ENCODE results near the gene CCZ1. TPM values are rescaled to one million over a fixed set of nuclear protein-coding genes. Genes with fewer than 3 reads are reported as not detected.
"Not testable (repeated sequence)": the region's sequence is repeated elsewhere in the genome, so short reads cannot be mapped to it uniquely, and the experiment has no call there.

Gene CCZ1
- total RNA-seq, 2 donors from 2014 or later, result 58.5 to 133 TPM

DNA sequence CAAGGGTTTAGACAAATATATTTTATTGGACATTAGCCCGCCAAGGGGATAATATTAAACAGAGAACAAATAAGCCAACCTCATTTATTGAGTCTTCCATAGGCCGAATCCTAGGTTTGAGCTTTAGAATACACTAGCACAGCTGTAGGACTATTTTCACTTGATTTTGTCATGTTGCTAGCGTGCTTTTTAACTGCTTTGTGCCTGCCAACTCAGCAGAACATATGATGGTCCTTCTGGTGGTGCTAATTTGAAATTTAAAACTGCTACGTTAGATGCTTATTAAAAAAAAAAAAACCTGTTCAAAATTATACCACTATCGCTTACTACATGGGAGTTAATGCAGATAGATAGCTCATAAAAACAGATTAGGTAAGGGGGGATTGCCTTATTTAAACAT lies 14.1 kb upstream of the CCZ1 start:
- not testable (repeated sequence) for H3K9me3 Mint-ChIP-seq; H3K27ac Mint-ChIP-seq; H3K4me1 Mint-ChIP-seq; H3K36me3 Mint-ChIP-seq (ENCODE audit: low read depth); H3K4me3 Mint-ChIP-seq; ATAC-seq (replicated peaks); H3K27me3 Mint-ChIP-seq

DNA sequence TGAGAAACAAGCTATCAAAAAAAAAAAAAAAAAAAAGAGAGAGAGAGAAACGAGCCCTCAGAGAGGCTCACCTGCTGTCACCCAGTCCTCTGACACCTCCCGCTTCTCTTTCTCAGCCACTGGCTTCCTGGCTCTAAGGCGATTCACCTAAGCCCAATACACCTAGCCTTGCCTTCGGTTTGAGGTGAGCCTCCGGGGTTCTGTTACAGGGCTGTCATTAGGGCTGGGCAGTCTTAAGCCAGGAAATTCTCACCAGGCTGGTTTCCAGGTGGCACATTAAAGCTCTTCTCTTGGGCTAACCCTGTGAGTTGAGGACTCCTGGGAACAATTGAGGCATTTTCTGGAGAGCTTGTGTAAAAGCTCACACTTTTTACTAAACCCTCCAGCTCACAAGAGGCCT lies 10.5 kb upstream of the CCZ1 start:
- ATAC-seq (replicated peaks); H3K4me3 Mint-ChIP-seq; H3K9me3 Mint-ChIP-seq; H3K27me3 Mint-ChIP-seq; H3K4me1 Mint-ChIP-seq; H3K36me3 Mint-ChIP-seq (ENCODE audit: low read depth); H3K27ac Mint-ChIP-seq: not testable (repeated sequence)

DNA sequence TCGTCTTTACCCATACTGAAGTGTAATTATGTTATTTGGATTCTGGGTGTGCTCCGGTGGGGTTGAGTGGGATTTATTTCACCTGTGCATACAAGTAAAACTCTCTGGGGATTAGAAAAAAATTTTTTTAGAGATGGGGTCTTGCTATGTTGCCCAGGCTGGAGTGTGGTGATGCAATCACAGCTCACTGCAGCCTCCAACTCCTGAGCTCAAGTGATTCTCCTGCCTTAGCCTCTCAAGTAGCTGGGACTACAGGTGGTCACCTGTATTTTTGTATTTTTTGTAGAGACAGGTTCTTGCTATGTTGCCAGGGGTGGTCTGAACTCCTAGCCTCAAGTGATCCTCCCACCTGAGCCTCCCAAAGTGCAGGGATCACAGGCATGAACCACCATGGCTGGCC lies 8.3 kb upstream of the CCZ1 start:
- not testable (repeated sequence) for H3K27me3 Mint-ChIP-seq; H3K9me3 Mint-ChIP-seq; H3K4me3 Mint-ChIP-seq; H3K36me3 Mint-ChIP-seq (ENCODE audit: low read depth); H3K27ac Mint-ChIP-seq; H3K4me1 Mint-ChIP-seq; ATAC-seq (replicated peaks)

DNA sequence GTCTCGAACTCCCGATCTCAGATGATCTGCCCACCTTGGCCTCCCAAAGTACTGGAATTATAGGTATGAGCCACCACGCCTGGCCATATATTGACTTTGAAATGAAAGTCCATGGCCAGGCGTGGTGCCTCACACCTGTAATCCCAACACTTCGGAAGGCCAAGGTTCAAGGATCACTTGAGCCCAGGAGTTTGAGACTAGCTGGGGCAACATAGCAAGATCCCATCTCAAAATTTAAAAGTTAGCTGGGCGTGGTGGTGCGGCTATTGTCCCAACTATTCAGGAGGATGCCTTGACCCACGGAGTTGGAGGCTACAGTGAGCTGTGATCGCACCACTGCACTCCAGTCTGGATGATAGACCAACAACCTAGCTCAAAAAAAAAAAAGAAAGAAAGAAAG lies 6.0 kb upstream of the CCZ1 start:
- no peak overlapping the region for H3K4me3 Mint-ChIP-seq
- H3K27me3 Mint-ChIP-seq, result no peaks in the 10 kb centered on the region
- no peaks in the 10 kb centered on the region for H3K9me3 Mint-ChIP-seq
- H3K4me1 Mint-ChIP-seq, result no peaks in the 10 kb centered on the region
- no peak for ATAC-seq (replicated peaks)
- no peak overlapping the region for H3K27ac Mint-ChIP-seq
- H3K36me3 Mint-ChIP-seq (ENCODE audit: low read depth), result no peaks in the 10 kb centered on the region

DNA sequence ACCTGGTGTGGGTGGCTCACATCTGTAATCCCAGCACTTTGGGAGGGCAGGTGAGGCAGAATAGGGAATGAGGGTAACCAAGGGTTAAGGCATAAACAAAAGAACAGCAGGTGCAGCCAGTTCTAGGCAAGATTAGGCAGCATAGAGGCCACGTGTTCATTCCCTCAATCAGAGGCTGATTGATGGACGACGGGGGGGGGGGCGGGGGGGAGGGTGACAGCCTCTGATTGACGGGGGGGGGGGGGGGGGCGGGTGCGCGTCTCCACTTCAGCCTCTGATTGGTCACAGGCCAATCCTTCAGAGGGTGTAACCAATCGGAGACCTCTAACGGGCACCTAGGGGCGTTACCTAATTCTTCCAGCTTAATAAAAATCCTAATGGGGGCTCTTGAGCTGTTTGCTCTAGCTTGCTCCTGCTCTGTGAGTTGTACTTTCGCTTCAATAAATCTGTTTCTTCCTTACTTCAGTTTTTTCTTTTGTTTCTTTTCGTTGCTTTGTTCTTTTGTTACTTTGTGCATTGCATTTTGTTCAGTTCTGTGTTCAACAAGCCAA lies 1.1 kb upstream of the CCZ1 start:
- H3K4me3 Mint-ChIP-seq, result peak overlapping the region; percentile 23
- peaks cover 12% of the 10 kb centered on the region for H3K36me3 Mint-ChIP-seq (ENCODE audit: low read depth)
- H3K9me3 Mint-ChIP-seq; H3K4me1 Mint-ChIP-seq; H3K27me3 Mint-ChIP-seq; H3K27ac Mint-ChIP-seq; ATAC-seq (replicated peaks): not testable (repeated sequence)

DNA sequence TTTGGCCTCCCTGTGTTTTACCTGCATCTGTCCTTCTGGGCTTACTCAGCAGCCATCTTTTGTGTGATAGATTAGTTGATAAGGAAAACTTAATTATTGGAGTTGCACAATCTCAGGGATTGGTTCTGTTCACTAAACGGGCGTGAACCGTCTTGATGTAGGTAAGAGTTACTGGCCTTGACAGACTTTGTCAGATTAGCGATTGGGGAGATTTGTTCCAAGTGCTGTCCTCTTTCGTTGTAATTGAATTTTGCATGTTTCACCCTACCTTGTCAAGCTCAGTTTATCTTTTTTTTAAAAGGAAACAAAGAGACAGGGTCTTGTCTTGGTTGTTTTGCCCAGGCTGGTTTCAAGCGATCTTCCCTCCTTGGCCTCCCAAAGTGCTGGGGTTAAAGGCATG lies 4.5 kb downstream of the CCZ1 start:
- H3K4me1 Mint-ChIP-seq; H3K27ac Mint-ChIP-seq; H3K9me3 Mint-ChIP-seq; H3K27me3 Mint-ChIP-seq; ATAC-seq (replicated peaks); H3K4me3 Mint-ChIP-seq: not testable (repeated sequence)
- H3K36me3 Mint-ChIP-seq (ENCODE audit: low read depth), result peaks cover 62% of the 10 kb centered on the region

DNA sequence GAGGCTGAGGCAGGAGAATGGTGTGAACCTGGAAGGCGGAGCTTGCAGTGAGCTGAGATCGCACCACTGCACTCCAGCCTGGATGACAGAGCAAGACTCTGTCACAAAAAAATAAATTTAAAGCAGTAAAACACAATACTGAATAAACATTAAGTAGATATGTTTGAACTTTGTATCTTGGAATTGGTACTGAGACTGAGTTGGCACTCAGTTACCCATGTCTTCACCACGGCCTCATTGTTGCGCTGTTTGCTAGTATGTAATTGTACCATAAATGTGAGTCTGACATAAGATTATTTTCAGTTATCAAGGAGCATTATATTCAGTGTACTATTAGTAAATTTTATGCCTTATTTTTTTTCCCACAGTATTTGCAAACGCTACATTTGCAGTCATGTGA lies 6.2 kb downstream of the CCZ1 start:
- peaks cover 71% of the 10 kb centered on the region for H3K36me3 Mint-ChIP-seq (ENCODE audit: low read depth)
- ATAC-seq (replicated peaks); H3K4me1 Mint-ChIP-seq; H3K9me3 Mint-ChIP-seq; H3K27ac Mint-ChIP-seq; H3K4me3 Mint-ChIP-seq; H3K27me3 Mint-ChIP-seq: not testable (repeated sequence)

DNA sequence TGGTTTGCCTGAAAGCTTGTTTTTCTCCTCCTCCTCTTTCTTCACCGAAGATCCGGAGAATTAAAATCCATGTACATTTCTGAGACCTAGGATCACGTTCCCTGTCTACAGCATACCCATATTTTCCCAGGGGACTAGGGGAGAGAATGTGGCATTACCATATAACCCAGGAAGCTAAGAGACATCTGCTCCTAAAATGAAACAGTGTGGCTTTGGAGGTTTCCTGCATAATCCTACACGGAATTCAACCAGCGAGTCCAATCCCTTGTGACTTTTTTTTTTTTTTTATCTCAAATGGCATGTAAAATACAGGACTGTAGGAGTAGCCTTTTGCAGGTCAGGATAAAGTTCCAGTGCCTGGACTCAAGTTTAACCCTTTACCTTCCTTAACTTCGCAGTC lies 10.3 kb downstream of the CCZ1 start:
- not testable (repeated sequence) for H3K9me3 Mint-ChIP-seq; H3K27ac Mint-ChIP-seq; H3K4me1 Mint-ChIP-seq; H3K4me3 Mint-ChIP-seq; ATAC-seq (replicated peaks); H3K27me3 Mint-ChIP-seq
- peaks cover 66% of the 10 kb centered on the region for H3K36me3 Mint-ChIP-seq (ENCODE audit: low read depth)

DNA sequence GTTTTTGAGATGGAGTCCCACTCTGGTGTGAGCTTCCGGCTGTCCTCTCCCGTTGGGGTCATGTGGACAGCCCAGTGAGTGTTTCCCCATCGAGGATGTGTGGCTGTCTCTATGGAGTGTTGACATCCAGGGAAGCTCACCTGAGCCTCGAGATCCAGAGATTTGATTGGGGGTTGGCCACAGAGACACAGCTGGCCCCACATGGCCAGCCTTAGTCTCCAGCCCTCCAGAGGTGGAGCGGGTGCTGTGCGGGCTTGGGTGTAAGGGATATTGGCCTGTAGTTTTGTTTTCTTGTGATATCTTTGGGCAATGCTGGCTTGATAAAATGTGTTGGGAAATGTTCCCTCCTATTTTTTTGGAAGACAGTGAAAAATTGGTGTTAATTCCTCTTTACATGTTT lies 18.0 kb downstream of the CCZ1 start:
- not testable (repeated sequence) for H3K27me3 Mint-ChIP-seq; ATAC-seq (replicated peaks); H3K4me1 Mint-ChIP-seq; H3K9me3 Mint-ChIP-seq; H3K4me3 Mint-ChIP-seq; H3K27ac Mint-ChIP-seq
- peaks cover 10% of the 10 kb centered on the region for H3K36me3 Mint-ChIP-seq (ENCODE audit: low read depth)

DNA sequence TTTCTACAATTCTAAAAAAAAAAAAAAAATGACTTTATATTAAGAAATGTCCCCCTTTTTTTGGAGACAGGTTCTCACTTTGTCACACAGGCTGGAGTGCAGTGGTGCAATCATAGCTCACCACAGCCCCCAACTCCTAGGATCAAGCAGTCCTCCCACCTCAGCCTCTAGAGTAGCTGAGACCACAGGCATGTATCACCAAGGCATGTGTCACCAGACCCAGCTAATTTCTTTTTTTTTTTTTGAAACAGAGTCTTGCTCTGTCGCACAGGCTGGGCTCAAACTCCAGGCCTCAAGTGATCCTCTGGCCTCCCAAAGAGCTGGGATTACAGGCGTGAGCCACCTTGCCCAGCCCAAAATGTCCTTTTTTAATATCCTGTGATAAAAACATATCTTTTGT lies 25.6 kb downstream of the CCZ1 start:
- H3K4me1 Mint-ChIP-seq; H3K4me3 Mint-ChIP-seq; H3K27me3 Mint-ChIP-seq; H3K9me3 Mint-ChIP-seq; H3K27ac Mint-ChIP-seq; H3K36me3 Mint-ChIP-seq (ENCODE audit: low read depth): not testable (repeated sequence)
- ATAC-seq (replicated peaks), result peak; percentile 37

DNA sequence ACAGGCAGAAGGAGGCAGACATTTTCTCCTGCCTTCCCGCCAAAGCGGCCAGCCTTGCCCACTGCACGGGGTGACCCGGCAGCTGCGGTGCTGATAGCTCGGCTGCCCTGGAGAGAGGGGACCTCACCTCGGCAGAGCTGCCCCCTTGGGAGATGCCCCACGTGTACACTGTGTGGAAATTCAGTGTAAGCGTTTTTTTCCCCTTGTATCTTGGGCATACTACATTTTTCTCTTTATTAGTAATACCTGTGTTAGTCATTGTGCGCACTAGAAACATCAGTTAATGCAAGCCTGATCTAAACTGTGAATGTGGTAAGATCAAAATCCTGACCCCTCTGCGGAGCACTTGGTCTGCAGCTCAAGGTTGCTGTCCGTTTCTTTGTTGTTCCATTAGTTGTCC lies 26.1 kb downstream of the CCZ1 start:
- not testable (repeated sequence) for H3K27me3 Mint-ChIP-seq; H3K9me3 Mint-ChIP-seq; H3K4me3 Mint-ChIP-seq; H3K36me3 Mint-ChIP-seq (ENCODE audit: low read depth); H3K27ac Mint-ChIP-seq; H3K4me1 Mint-ChIP-seq
- ATAC-seq (replicated peaks), result peak; percentile 47

DNA sequence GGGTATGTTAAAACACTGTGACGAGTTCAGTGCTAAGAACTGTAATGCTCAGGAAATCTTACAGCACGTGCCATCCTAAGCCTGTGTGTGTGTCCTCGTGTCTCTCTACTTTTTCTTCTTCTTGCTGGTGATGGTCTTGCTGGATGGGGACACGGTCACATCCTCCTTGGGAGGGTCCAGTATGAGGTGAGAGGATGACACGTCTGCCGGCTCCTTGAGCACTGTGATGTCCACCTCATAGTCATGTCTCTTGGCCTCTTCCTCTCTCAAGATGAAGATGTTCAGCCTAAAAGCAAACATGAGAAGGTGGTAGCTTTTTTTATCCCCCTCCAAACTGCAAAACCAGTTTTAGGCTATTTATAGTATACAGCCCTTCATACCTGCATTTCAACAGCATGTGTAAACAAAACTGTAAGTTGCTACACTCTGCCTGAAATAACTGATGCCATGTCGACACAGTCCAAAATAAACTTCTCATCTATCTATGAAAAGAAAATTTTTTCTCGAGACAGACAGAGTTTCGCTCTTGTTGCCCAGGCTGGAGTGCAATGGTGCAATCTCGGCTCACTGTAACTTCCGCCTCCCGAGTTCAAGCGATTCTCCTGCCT lies 27.8 kb downstream of the CCZ1 start:
- not testable (repeated sequence) for ATAC-seq (replicated peaks); H3K27me3 Mint-ChIP-seq; H3K36me3 Mint-ChIP-seq (ENCODE audit: low read depth); H3K9me3 Mint-ChIP-seq; H3K4me3 Mint-ChIP-seq; H3K27ac Mint-ChIP-seq; H3K4me1 Mint-ChIP-seq

DNA sequence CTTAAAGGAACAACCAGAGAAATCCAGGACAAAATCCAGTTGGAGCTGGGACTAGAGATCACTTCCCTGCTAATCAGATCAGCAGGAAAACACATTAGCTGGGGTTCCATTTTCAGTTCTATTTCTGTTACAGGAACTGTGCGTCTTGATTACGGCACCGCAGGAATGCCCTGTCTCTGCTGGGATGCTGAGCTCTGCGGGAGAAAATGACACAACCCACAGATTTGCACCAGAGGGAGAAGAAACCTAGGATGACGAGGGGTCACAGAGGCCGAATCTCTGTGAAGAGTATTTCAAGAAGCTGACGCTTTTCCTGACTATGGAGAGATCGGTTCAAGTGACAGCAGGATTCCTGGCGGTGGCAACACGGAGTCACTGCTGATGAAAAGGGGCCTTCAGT lies 31.8 kb downstream of the CCZ1 start:
- H3K36me3 Mint-ChIP-seq (ENCODE audit: low read depth); H3K27ac Mint-ChIP-seq; H3K4me1 Mint-ChIP-seq; ATAC-seq (replicated peaks); H3K4me3 Mint-ChIP-seq; H3K27me3 Mint-ChIP-seq; H3K9me3 Mint-ChIP-seq: not testable (repeated sequence)

DNA sequence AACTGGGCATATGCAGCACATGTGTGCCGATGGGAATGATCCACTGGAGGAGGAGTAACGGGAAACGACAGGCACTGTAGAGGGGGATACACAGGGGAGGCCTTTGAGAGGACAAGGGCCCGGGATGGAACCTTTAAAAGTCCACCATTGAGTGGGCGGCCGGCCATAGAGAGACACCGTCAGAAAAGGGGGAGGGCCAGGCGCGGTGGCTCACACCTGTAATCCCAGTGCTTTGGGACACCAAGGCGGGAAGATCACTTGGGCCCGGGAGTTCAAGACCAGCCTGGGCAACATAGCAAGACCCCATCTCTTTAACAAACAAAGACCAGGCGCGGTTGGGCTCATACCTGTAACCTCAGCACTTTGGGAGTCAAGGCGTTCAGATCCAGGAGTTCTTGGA lies 32.7 kb downstream of the CCZ1 start:
- not testable (repeated sequence) for H3K4me3 Mint-ChIP-seq; H3K4me1 Mint-ChIP-seq; H3K9me3 Mint-ChIP-seq; H3K36me3 Mint-ChIP-seq (ENCODE audit: low read depth); ATAC-seq (replicated peaks); H3K27me3 Mint-ChIP-seq; H3K27ac Mint-ChIP-seq

DNA sequence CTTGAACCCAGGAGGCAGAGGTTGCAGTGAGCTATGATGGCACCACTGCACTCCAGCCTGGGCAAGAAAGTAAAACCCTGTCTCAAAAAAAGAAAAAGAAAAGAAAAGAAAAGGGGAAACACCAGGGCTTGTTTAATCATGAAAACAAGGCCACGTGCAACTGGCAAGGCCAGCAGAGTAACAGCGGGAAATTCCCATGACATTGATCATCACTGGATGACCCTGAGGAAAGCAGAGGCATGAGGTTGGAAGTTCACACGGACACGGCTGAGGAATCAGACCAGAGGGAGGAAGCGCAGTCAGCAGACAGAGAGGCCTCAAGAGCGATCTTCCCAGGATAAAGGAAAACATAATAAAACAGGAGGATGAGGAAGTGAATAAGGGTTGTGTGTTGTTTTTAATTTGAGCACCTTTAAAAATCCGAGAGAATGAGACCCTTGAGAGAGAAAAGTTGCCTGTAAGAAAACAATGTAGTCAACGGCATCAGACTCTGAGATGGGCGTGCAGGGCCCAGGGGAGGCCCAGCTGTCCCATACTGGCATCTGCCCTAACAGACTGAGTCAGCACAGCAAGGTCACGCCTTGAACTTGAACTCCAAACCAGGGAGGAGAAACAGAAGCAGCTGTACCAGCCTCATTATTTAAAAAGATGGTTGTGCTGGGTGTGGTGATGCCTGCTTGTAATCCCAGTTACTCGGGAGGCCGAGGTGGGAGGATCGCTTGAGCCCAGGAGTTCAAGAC lies 33.5 kb downstream of the CCZ1 start:
- H3K27me3 Mint-ChIP-seq; H3K36me3 Mint-ChIP-seq (ENCODE audit: low read depth); H3K27ac Mint-ChIP-seq; H3K4me1 Mint-ChIP-seq; ATAC-seq (replicated peaks); H3K9me3 Mint-ChIP-seq; H3K4me3 Mint-ChIP-seq: not testable (repeated sequence)
